ENCODE results near the gene CCM2.
"Not testable (repeated sequence)": the region's sequence is repeated elsewhere in the genome, so short reads cannot be mapped to it uniquely, and the experiment has no call there.

Gene CCM2

GRCh38 chr7:45033261-45033930 is 33.4 kb downstream of the CCM2 start:
- no peak for DNase-seq (ENCODE audit: low read depth in 2 of 2)

GRCh38 chr7:45033931-45034290 is 33.9 kb downstream of the CCM2 start:
- no peak for DNase-seq (ENCODE audit: low read depth in 2 of 2)

- DNase-seq (ENCODE audit: low read depth in 2 of 2) = not testable (repeated sequence)
Observed at GRCh38 chr7:45034710-45035109, 34.7 kb downstream of the CCM2 start.

GRCh38 chr7:45035371-45035770 is 35.4 kb downstream of the CCM2 start:
- DNase-seq (ENCODE audit: low read depth in 2 of 2) = no peak

GRCh38 chr7:45035893-45036292 is 35.9 kb downstream of the CCM2 start:
- no peak for DNase-seq (ENCODE audit: low read depth in 2 of 2)

GRCh38 chr7:45036317-45036716 is 36.3 kb downstream of the CCM2 start:
- DNase-seq (ENCODE audit: low read depth in 2 of 2) = no peak

GRCh38 chr7:45036796-45037195 is 36.8 kb downstream of the CCM2 start:
- no peak for DNase-seq (ENCODE audit: low read depth in 2 of 2)

DNA sequence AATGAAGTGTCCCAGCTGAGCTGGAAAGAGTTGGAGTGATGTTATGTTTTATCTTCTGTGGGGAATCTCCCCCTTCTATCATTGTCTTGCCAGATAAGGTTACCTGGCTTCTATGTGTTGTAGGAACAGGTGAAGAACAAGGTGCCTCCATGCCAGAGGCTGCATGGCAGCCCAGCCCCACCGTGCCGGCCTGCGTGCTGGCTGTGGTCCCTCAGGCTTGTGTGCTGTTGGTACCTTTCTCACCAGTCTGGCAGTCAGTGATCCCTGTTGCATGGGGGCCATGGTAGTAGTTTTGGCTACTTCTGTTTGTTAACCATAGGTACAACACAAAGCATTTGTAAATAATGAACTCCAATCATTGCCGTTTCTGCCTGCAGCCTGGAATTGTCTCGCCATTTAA is 37.9 kb downstream of the CCM2 start:
- no peak for DNase-seq (ENCODE audit: low read depth in 2 of 2)

DNA sequence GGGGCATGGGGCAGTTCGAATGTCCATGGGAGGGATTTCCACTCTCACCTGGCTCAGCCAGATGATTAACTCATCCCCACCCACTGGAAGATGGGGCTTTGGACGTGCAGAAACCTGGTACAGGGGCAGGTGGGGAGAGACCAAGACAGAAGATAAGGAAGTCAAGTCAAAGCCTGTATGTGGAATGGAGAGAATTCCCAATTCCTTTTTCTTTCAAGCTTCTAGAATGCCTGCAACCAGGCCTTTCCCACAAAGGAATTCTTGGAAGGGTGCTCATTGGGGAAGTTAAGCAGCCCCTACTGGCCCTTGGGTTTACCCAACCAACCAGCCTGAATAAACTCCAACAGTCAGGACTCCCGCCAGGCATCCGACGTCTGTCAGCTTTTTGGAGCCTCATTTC is 39.1 kb downstream of the CCM2 start:
- DNase-seq (ENCODE audit: low read depth in 2 of 2) = no peak

DNA sequence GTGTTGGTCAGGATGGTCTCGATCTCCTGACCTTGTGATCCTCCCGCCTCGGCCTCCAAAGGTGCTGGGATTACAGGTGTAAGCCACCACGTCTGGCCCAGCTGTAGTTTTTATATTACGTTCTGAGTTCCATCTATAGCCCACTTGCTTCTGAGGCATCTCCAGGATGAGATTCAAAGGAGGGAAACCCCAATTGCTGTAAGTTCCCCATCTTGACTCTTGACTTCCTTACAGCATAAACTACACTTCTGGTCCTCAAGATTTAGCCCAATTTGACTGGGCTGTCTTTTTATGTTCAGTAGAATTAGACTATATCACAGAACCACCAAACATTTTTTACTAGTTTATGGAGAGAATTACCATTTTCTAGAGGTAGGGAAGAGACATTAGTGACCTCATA is 44.3 kb downstream of the CCM2 start:
- DNase-seq (ENCODE audit: low read depth in 2 of 2) = no peak

DNA sequence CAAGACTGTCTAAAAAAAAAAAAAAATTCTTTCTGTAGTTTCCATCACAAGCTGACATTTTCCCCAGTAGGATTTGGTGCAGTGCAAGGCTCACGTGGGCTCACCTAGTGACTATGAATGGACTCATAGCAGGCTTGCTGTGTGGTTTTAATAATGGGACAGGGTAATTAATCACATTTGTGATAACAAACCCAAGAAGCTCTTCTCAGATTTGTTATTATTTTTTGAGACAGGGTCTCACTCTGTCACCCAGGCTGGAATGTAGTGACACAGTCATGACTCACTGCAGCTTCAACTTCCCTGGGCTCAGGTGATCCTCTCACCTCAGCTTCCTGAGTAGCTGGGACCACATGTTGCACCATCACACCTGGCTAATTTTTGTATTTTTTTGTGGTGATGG is 48.7 kb downstream of the CCM2 start:
- DNase-seq (ENCODE audit: low read depth in 2 of 2) = no peak

DNA sequence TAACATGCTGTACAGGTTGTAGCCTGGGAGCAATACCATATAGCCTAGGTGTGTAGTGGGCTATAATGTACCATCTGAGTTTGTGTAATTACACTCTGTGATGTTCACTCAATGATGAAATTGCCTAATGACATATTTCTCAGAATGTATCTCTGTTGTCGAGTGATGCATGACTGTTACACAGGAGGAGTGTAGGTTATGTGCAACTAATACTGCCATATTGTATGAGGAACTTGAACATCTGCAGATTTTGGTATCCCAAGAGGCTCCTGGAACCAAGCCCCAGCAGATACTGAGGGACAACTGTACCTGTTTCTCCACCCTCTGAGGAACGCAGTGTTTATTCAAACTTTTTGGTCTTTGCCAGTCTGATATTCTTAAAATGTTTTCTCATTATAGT is 50.2 kb downstream of the CCM2 start:
- DNase-seq (ENCODE audit: low read depth in 2 of 2) = no peak

GRCh38 chr7:45052011-45052410 is 52.0 kb downstream of the CCM2 start:
- no peak for DNase-seq (ENCODE audit: low read depth in 2 of 2)

- no peak for DNase-seq (ENCODE audit: low read depth in 2 of 2)
Observed at GRCh38 chr7:45053401-45053800, 53.4 kb downstream of the CCM2 start.

GRCh38 chr7:45053941-45054340 is 53.9 kb downstream of the CCM2 start:
- no peak for DNase-seq (ENCODE audit: low read depth in 2 of 2)

GRCh38 chr7:45054442-45054841 is 54.4 kb downstream of the CCM2 start:
- DNase-seq (ENCODE audit: low read depth in 2 of 2) = no peak

GRCh38 chr7:45055016-45055415 is 55.0 kb downstream of the CCM2 start:
- no peak for DNase-seq (ENCODE audit: low read depth in 2 of 2)

GRCh38 chr7:45055594-45056219 is 55.7 kb downstream of the CCM2 start:
- no peak for DNase-seq (ENCODE audit: low read depth in 2 of 2)

DNA sequence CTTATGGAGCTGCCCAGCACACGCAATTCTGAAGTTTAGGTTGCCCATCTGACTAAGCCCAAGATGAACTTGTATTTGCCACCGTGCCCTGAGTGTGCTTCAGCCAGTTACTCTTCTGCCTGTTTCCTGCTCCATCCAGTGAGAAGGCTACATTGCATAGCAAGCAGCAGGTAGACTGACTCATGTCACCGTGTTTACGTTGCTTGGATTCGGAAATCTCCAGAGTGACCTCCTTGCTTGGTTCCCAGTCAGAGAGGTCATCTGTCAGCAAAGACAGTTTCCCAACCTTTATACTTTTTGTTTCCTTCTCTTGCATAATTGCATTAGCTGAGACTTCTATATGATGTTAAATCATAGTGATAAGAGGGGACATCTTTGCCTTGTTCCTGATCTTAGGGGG is 57.9 kb downstream of the CCM2 start:
- no peak for DNase-seq (ENCODE audit: low read depth in 2 of 2)

- DNase-seq (ENCODE audit: low read depth in 2 of 2) = no peak
Observed at GRCh38 chr7:45060295-45060694, 60.3 kb downstream of the CCM2 start.

DNA sequence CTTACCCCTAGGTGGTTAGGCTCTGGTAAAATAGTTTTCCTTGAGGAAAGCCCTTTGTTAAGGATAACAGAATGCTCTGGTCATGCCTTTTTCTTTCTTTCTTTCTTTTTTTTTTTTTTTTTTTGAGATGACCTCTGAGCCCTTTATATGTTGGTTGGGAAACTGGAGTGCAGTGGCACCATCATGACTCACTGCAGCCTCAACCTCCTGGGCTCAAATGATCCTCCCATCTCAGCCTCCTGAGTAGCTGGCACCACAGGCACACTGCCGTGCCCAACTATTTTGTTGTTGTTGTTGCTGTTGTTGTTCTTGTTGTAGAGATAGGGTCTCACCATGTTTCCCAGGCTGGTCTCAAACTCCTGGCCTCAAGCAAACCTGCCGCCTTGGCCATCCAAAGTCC is 61.4 kb downstream of the CCM2 start:
- no peak for DNase-seq (ENCODE audit: low read depth in 2 of 2)

- no peak for DNase-seq (ENCODE audit: low read depth in 2 of 2)
Observed at GRCh38 chr7:45061806-45062425, 61.9 kb downstream of the CCM2 start.

- DNase-seq (ENCODE audit: low read depth in 2 of 2) = no peak
Observed at GRCh38 chr7:45064047-45064725, 64.2 kb downstream of the CCM2 start.
